NT2/D1 (cell line): ENCODE data around the gene PPM1A.

Experiments used
- SUZ12 ChIP-seq: IDR thresholded peaks from 2 replicates; pipeline ENCODE4 v1.6.1; 2011; ENCODE audit not compliant: insufficient read length, insufficient read depth; ENCODE audit errors: extremely low read depth
- YY1 ChIP-seq: IDR thresholded peaks from 2 replicates; pipeline ENCODE4 v1.6.1; 2011; ENCODE audit not compliant: insufficient read length, insufficient read depth
- ZNF274 ChIP-seq: IDR thresholded peaks from 2 replicates; pipeline ENCODE4 v1.6.1; 2011; ENCODE audit warnings: mild to moderate bottlenecking, low read depth, low read length

DNA sequence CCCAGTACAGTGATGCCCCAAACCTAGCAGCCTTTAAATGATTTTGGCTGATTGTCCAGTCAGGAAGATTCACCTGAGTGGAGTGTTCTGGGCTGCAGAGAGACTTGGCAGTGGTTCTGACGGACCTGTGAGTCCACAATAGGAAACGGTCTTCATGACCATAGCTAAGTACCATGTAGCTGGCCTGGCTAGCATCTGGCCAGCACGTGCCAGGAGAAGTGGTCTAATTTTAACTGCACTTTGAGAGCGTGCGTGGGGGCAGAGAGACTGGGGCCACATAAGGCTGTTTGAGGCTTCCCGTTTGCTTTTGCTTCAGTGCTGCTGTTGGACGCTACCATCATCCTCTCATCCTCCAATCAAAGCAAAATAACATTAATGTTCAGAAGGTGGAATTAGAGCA lies 54.7 kb downstream of the PPM1A start:
- TF ChIP-seq YY1: no peak
- no peak for TF ChIP-seq ZNF274
- no peak for TF ChIP-seq SUZ12
